Activated CD8-positive, alpha-beta memory T cell treated with anti-CD3 and anti-CD28 coated beads for 4 hours (primary cell): ENCODE data around the gene CD2.
A peak's percentile ranks its signal among the peaks of the same experiment; 100 is the strongest.
"Not testable (repeated sequence)": the region's sequence is repeated elsewhere in the genome, so short reads cannot be mapped to it uniquely, and the experiment has no call there.

ENCODE experiments used
- DNase-seq, 2 donors: peaks; one replicate each; pipeline ENCODE4 v3.0.0-alpha.2; 2020; ENCODE audit warnings: low read depth in 2 of 2

CD2 gene

GRCh38 chr1:116732726-116733125 lies 21.5 kb upstream of the CD2 start:
- no peak for DNase-seq

DNA sequence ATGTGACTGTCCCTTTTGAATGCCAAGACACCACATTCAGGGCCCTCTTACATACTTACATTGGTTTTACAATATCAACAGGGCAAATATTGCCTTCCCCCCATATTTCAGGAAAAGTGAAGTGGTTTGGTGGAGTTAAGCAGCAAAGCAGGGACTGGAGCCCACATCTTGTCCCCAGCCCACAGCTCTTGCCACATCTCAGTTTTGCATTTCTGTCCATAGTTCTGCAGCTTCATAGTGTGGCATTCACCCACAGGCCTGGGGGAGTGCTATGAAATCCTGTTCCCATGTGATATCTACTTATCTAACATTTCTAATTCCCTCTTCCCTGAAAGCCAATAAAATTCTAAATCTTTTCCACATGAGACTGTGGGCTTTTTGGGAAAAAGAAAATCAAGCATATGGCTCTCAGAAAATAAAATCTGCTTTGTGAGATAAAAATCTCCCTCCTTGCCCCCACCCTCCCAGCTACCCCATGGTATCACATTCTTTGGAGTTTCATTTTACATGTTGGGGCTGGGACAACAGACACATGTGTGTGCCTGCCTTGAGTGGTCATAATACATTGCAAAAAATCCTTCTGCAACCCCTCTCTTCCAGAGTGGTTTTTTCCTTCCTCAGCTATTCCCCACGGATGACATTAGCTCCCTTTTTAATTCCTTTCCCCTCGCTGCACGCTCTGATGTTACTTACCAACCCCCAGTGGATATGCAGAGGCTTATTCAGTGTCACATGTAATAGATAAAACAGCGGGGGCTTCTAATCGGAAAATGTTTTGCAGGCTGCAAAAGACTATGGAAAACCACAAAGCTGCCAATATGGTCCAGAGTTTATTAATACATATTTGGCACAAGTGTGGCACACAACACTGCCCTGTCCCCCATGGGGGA lies 20.5 kb upstream of the CD2 start:
- no peak for DNase-seq

GRCh38 chr1:116735246-116735645 lies 19.0 kb upstream of the CD2 start:
- no peak for DNase-seq

- peak; percentile 47 to 66 for DNase-seq
Measured at GRCh38 chr1:116737020-116737854, 17.0 kb upstream of the CD2 start.

DNA sequence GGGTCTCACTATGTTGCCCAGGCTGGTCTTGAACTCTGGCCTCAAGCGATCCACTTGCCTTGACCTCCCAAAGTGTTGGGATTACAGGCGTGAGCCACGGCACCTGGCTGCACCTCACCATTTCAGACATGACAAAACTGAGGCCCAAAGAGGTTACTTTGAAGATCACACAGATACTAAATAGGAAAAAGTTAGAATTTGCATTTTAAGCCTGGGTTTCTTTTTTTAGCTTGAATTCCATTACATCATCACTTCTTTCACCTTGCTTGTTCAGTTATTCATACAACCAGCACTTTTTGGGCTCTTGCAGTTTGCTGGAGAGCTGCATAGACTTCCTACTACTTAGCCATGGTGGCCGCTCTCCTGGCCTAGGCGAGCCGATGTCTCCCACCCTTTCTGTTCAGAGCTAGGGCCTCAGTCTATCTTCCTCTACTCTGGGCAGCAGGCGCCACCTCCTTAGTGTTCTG lies 16.3 kb upstream of the CD2 start:
- DNase-seq: no peak

DNA sequence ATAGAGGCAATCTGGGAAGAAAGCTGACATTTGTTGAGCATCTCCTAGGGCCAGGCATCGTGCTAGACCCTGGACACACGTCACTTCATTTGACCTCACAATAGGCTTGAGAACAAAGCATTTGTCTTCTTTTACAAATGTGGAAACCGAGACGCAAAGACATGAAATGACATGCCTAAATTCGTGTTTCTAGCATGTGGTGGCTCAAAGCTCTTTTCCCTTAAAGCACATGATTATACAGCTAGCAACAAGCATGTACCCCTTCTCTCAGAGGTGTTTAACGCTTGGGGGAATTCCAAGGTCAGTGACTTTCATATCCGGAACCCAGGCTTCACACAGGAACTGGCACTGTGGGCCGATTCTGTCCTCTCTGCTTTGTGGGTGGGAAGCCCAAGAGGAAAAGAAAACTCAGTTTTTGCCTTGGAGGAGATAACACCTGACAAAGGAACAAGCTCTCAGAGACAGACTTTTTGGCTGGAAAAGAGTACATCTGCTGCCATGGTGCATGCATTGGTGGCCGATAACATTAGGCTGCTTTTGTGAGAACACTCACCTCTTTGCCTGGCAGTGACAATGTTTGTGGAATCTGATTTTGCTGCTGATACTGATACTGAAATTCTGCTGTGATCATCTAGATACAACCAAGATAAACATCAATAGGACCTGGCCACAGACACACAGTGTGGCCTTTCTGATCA lies 15.4 kb upstream of the CD2 start:
- DNase-seq: peak; percentile 42 to 70

GRCh38 chr1:116739371-116740012 lies 14.7 kb upstream of the CD2 start:
- DNase-seq: no peak

GRCh38 chr1:116740296-116740695 lies 13.9 kb upstream of the CD2 start:
- DNase-seq: no peak

GRCh38 chr1:116740746-116741145 lies 13.5 kb upstream of the CD2 start:
- no peak for DNase-seq

DNA sequence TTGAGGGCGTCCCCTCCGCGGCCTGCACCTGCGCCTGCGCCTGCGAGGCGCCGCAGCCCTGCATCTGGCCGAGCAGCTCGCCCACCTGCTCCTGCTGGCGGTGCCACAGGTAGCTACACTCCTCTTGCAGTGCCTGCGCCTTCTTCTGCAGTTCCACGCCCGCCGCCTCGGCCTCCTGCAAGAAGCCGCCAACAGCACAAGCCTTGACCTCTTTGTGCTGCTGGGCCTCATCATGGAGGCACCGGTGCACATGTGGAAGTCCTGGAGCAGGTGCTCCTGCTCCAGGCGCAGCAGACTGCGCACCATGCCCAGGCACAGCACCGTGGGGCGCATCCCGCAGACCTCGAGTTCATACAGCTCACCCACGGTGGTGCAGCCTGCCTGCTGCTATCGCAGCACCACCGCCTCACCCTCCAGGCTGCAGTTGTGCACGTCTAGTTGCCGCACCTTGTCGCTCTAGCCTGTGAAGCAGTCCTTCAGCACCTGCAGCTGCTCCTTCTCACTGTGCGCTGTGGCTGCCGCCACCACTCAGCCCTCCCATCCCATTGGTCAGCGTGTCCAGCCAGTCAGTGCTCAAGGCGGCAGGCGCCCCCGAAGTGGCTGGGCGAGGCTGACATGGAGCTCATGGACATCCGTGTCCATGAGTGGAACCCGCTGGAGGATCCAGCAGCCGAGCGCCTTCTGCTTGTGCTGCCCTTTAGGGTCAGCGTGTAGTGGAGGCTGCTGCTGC lies 12.2 kb upstream of the CD2 start:
- no peak for DNase-seq

DNA sequence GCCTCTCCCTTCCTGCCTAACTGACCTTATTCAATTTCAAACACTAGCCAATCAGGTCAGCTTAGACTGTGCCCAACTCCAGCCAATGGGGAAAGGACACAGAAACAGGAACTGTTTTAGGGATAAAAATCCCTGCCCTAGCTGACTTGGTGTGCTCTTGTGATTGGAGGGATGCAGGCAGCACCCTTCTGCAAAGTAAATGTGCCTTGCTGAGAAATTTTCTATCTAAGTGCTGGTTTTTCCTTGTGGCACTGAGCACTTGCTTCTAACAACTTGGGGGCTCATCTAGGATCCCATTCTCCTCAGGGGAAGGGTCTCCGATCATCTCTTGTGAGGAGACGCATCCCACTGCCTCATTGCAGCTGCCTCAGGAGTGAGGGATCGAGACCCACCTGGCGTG lies 10.7 kb upstream of the CD2 start:
- DNase-seq: no peak

DNA sequence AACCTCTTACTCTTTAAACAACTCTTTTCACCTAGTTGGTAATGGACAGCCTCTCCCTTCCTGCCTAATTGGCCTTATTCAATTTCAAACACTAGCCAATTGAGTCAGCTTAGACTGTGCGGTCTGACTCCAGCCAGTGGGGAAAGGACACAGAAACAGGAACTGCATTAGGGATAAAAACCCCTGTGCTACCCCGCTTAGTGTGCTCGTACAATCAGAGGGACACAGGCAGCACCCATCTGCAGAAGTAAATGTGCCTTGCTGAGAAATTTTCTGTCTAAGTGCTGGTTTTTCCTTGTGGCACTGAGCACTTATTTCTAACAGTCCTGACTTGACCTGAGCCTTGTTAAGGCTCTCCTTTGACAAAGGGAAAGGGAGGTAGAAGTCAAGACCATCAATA lies 6.0 kb upstream of the CD2 start:
- no peak for DNase-seq

- no peak for DNase-seq
Measured at GRCh38 chr1:116751146-116751545, 3.1 kb upstream of the CD2 start.

GRCh38 chr1:116751621-116752020 lies 2.6 kb upstream of the CD2 start:
- no peak for DNase-seq

DNA sequence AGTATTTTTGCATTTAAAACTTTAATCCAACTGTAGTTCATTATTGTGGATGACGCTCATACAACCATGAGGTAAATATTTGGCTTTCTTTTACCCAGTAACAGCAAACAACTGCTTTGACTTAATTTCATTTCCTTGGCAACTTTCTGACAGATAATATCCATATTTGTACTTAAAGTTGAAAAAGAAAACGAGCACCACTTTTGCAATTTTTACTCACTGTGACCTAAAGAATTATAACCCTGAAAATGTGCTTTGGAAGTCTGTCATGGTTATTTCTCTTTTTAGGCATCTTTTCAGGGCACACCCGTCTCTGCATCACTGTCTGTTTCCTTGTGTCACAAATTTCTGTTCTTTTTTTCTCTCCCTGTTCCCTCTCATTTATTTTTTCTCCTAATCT lies 918 bp upstream of the CD2 start:
- DNase-seq: no peak

GRCh38 chr1:116755066-116755465 lies 836 bp downstream of the CD2 start:
- no peak for DNase-seq

- DNase-seq: no peak
Measured at GRCh38 chr1:116755681-116756080, 1.5 kb downstream of the CD2 start.

DNA sequence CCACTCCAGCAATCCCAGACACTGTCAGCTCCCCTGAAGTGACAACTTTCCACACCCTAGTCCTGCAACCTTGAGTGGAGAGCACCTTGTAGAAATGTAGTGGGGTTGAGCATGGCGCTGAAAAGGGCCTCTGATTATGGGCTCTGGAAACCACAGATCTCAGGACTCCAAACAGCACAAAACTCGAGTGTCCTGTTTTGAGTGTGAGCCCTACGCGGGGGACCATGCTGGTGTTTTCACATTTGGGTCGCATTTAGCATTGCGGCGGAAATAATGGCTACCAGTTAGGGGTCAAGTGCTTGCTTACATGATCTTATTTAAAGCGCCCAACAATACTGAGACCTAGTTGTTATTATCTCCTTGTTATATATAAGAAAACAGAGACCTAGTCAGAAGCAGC lies 1.9 kb downstream of the CD2 start:
- not testable (repeated sequence) for DNase-seq

DNA sequence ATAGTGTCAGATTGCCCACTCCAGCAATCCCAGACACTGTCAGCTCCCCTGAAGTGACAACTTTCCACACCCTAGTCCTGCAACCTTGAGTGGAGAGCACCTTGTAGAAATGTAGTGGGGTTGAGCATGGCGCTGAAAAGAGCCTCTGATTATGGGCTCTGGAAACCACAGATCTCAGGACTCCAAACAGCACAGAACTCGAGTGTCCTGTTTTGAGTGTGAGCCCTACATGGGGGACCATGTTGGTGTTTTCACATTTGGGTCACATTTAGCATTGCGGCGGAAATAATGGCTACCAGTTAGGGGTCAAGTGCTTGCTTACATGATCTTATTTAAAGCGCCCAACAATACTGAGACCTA lies 4.2 kb downstream of the CD2 start:
- not testable (repeated sequence) for DNase-seq

GRCh38 chr1:116759636-116760035 lies 5.4 kb downstream of the CD2 start:
- DNase-seq: no peak

DNA sequence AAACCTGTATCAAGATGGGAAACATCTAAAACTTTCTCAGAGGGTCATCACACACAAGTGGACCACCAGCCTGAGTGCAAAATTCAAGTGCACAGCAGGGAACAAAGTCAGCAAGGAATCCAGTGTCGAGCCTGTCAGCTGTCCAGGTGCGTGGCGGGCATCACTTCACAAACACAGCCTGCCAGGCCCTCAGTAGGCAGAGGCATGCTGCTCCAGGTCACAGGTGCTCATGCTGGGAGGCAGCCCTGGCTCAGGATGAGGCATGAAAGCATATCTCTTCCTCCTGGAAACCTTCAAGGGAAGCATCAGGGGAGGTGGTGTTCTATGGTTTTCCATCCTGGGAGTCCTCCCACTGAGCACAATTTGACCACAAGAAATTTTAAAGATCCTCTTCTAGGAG lies 6.3 kb downstream of the CD2 start:
- DNase-seq: no peak
